Ectodermal cell (in vitro differentiated cells): Measurements from ENCODE around the gene CKB.

ENCODE experiments used
- H3K27ac ChIP-seq: 2 replicates; pipeline ENCODE4 v1.7.0; 2013; ENCODE audit warnings: mild to moderate bottlenecking, low read depth, low read length; ENCODE audit not compliant: insufficient read depth, poor library complexity, severe bottlenecking
- H3K27me3 ChIP-seq: 2 replicates; pipeline ENCODE4 v1.7.0; 2013; ENCODE audit warnings: mild to moderate bottlenecking, low read length; ENCODE audit not compliant: insufficient read depth, control insufficient read depth, poor library complexity, severe bottlenecking
- H3K36me3 ChIP-seq: one replicate; pipeline ENCODE4 v1.7.0; 2013; ENCODE audit warnings: low read length; ENCODE audit not compliant: control insufficient read depth, insufficient read depth
- H3K4me1 ChIP-seq: one replicate; pipeline ENCODE4 v1.7.0; 2013; ENCODE audit warnings: low read length; ENCODE audit not compliant: control insufficient read depth, insufficient read depth
- H3K4me3 ChIP-seq: 2 replicates; pipeline ENCODE4 v1.7.0; 2013; ENCODE audit warnings: low read depth, low read length, control low read depth; ENCODE audit not compliant: insufficient read depth
- H3K9me3 ChIP-seq: 2 replicates; pipeline ENCODE4 v1.7.0; 2013; ENCODE audit warnings: mild to moderate bottlenecking, low read length, moderate library complexity; ENCODE audit not compliant: control insufficient read depth
- WGBS, 2 experiments: methylation state at CpG; one replicate each; pipeline ENCODE4 v1.1.7; 2013; ENCODE audit warnings: missing lambda C conversion rate in 2 of 2; 5-methylcytosine and 5-hydroxymethylcytosine counted together

The CKB gene

GRCh38 chr14:103543721-103544387 is 21.2 kb upstream of the CKB start:
- no peaks in the 10 kb centered on the region for H3K36me3 ChIP-seq
- no peaks in the 10 kb centered on the region for H3K9me3 ChIP-seq
- H3K4me3 ChIP-seq: no peak overlapping the region
- peak overlapping the region; percentile 98 for H3K27ac ChIP-seq
- H3K4me1 ChIP-seq: peaks cover 52% of the 10 kb centered on the region
- H3K27me3 ChIP-seq: no peaks in the 10 kb centered on the region
- 87 to 89% methylated on average over 19 of the region's 19 CpGs for WGBS, 2 experiments

GRCh38 chr14:103543140-103543539 is 20.5 kb upstream of the CKB start:
- 52 to 58% methylated on average over 10 of the region's 10 CpGs for WGBS, 2 experiments
- H3K27me3 ChIP-seq: no peaks in the 10 kb centered on the region
- peaks cover 55% of the 10 kb centered on the region for H3K4me1 ChIP-seq
- no peaks in the 10 kb centered on the region for H3K36me3 ChIP-seq
- peak overlapping the region; percentile 98 for H3K27ac ChIP-seq
- H3K9me3 ChIP-seq: no peaks in the 10 kb centered on the region
- H3K4me3 ChIP-seq: no peak overlapping the region

- H3K27ac ChIP-seq: peak overlapping the region; percentile 98
- H3K4me1 ChIP-seq: peaks cover 55% of the 10 kb centered on the region
- no peaks in the 10 kb centered on the region for H3K9me3 ChIP-seq
- 1% methylated on average over 18 of the region's 18 CpGs for WGBS, 2 experiments
- no peaks in the 10 kb centered on the region for H3K27me3 ChIP-seq
- peak overlapping the region; percentile 15 for H3K4me3 ChIP-seq
- H3K36me3 ChIP-seq: no peaks in the 10 kb centered on the region
Measured at GRCh38 chr14:103542605-103543088, 20.0 kb upstream of the CKB start.

GRCh38 chr14:103541709-103542604 is 19.3 kb upstream of the CKB start:
- Histone ChIP-seq H3K36me3 (no peaks in the 10 kb centered on the region), H3K27ac (peak overlapping the region; percentile 98), H3K27me3 (no peaks in the 10 kb centered on the region), H3K9me3 (no peaks in the 10 kb centered on the region), H3K4me1 (peaks cover 55% of the 10 kb centered on the region), H3K4me3 (peak overlapping the region; percentile 15)
- 53 to 55% methylated on average over 33 of the region's 33 CpGs for whole genome bisulfite sequencing, 2 experiments

- Histone ChIP-seq H3K27me3 (no peaks in the 10 kb centered on the region), H3K4me1 (peaks cover 52% of the 10 kb centered on the region), H3K4me3 (no peak overlapping the region), H3K9me3 (no peaks in the 10 kb centered on the region), H3K27ac (peak overlapping the region; percentile 2), H3K36me3 (no peaks in the 10 kb centered on the region)
- 78 to 79% methylated on average over 17 of the region's 17 CpGs for WGBS, 2 experiments
Measured at GRCh38 chr14:103540821-103541708, 18.4 kb upstream of the CKB start.

- no peaks in the 10 kb centered on the region for H3K27me3 ChIP-seq
- H3K4me3 ChIP-seq: no peak overlapping the region
- no peaks in the 10 kb centered on the region for H3K9me3 ChIP-seq
- peak overlapping the region; percentile 8 for H3K27ac ChIP-seq
- WGBS, 2 experiments: 86 to 88% methylated on average over 28 of the region's 28 CpGs
- no peaks in the 10 kb centered on the region for H3K36me3 ChIP-seq
- peaks cover 42% of the 10 kb centered on the region for H3K4me1 ChIP-seq
Measured at GRCh38 chr14:103539056-103539825, 16.6 kb upstream of the CKB start.

GRCh38 chr14:103538291-103539055 is 15.8 kb upstream of the CKB start:
- H3K9me3 ChIP-seq: no peaks in the 10 kb centered on the region
- H3K27me3 ChIP-seq: no peaks in the 10 kb centered on the region
- peak overlapping the region; percentile 8 for H3K27ac ChIP-seq
- WGBS, 2 experiments: 87% methylated on average over 30 of the region's 30 CpGs
- no peak overlapping the region for H3K4me3 ChIP-seq
- no peaks in the 10 kb centered on the region for H3K36me3 ChIP-seq
- peaks cover 34% of the 10 kb centered on the region for H3K4me1 ChIP-seq

- WGBS, 2 experiments: 80% methylated on average over 18 of the region's 18 CpGs
- Histone ChIP-seq H3K27ac (no peak overlapping the region), H3K4me1 (peaks cover 27% of the 10 kb centered on the region)
Measured at GRCh38 chr14:103537175-103537990, 14.8 kb upstream of the CKB start.

More at GRCh38 chr14:103537175-103537990, 14.8 kb upstream of the CKB start:
- no peaks in the 10 kb centered on the region for H3K9me3 ChIP-seq
- H3K27me3 ChIP-seq: no peaks in the 10 kb centered on the region
- H3K4me3 ChIP-seq: no peak overlapping the region
- no peaks in the 10 kb centered on the region for H3K36me3 ChIP-seq
